Pancreas (tissue), 10 donors: ENCODE measurements around the gene CNOT2. TPM values are rescaled to one million over a fixed set of nuclear protein-coding genes. Genes with fewer than 3 reads are reported as not detected.

Experiments used
- ATAC-seq, 4 donors: fragments of 200-7000 bp; cut with Tn5 transposase; one replicate each; pipeline versions ENCODE4 v1.8.0 to v1.9.1; 2020; ENCODE audit warnings: mild to moderate bottlenecking in 4 of 4, moderate library complexity in 4 of 4
- DNase-seq, 6 donors: peaks; one replicate each; pipeline ENCODE4 v3.0.0-alpha.2; 2020
- FAIRE-seq: peaks from 2 replicates; lab custom pipeline; 2012; peaks lifted over from hg19 to GRCh38; lab: Jason Lieb, UNC
- H3K27ac ChIP-seq, 4 donors: fragments of 200-600 bp; sonication (generic); 1 replicate in 3 of 4; 2 replicates in 1 of 4; pipeline versions ENCODE4 v1.5.0 to v1.8.0; 2020
- H3K27me3 ChIP-seq, 4 donors: fragments of 200-600 bp; one replicate each; pipeline ENCODE4 v1.8.0; 2021
- H3K36me3 ChIP-seq, 3 donors: fragments of 200-600 bp; sonication (generic) in 1 of 3; one replicate each; pipeline versions ENCODE4 v1.5.0 to v1.8.0; 2020 to 2021
- H3K4me1 ChIP-seq, 3 donors: fragments of 200-600 bp; one replicate each; pipeline ENCODE4 v1.8.0; 2021
- H3K4me3 ChIP-seq, 4 donors: fragments of 200-600 bp; sonication (generic) in 2 of 4; one replicate each; pipeline versions ENCODE4 v1.5.0 to v1.8.0; 2020 to 2021
- H3K9me3 ChIP-seq, 4 donors: fragments of 200-600 bp; one replicate each; pipeline ENCODE4 v1.8.0; 2021
- WGBS, 2 donors: extraction: QIAGEN DNeasy Blood & Tissue Kit; methylation state at CpG; one replicate each; pipeline ENCODE4 v1.1.7; 2013; 5-methylcytosine and 5-hydroxymethylcytosine counted together
- intact Hi-C, 3 donors: fragments of 100-400 bp; cut with DNase I; formaldehyde crosslinking; loops; one replicate each; pipeline versions ENCODE4 v1.11.1 to v1.14.2; 2022
- polyA plus RNA-seq, 2 donors: library from polyadenylated mRNA; stranded (reverse); fragments of 200-250 nt; gene quantifications; one replicate each; pipeline ENCODE4 v1.2.3, GENCODE V29; 2013
- total RNA-seq, 6 donors: library from RNA; stranded (reverse); fragmentation: NEBNext Ultra II Directional in 4 of 6; extraction: Animal tissue kit (Norgen Biotek cat#: 25700) in 4 of 6; gene quantifications; one replicate each; pipeline versions ENCODE4 v1.2.1 to v1.2.4, GENCODE V29; 2021 to 2023
- TF ChIP-seq, protein P1 (sequence below), 4 donors: fragments of 200-600 bp; sonication (generic) in 3 of 4; IDR thresholded peaks; one replicate each; pipeline versions ENCODE4 v1.5.0 to v1.8.0; 2021; ENCODE audit warnings: antibody characterized with exemption in 4 of 4
- donor health status: healthy with polysubstance abuse.
- donor health status: DM: no; HTN: no; CAD: no; lungs with moderate emphysema.
- donor health status: DM: no; HTN: no; CAD: no.
- donor health status: control.
- donor health status: control.
- donor health status: Bipolar disorder and iron deficiency.
- donor health status: DM: yes; HTN: yes; CAD: no.
- donor health status: DM: no; HTN: no; CAD: no.
- donor health status: DM: no; HTN: no; CAD: no.
- donor health status: DM: yes; HTN: yes; CAD: no.

The CNOT2 gene
- total and polyA plus RNA-seq, 8 donors = 15.0 to 44.0 (median 25.2) TPM

DNA sequence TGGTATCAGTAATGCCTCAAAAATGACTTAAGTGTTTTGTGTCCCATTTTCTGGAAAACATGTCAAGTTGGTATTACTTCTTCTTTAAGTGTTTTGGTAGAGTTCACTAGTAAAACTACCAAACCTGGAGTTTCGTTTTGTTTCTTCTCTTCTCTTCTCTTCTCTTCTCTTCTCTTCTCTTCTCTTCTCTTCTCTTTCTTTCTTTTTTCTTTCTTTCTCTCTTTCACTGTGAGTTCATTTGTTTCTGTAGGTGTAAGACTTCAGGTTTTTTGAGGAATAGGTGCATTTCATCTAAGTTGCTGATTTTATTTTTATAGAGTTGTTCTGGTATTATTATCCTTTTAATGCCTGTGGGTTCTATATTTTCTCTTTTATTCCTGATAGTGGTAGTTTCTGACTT is 21.9 kb downstream of the CNOT2 start:
- Histone ChIP-seq H3K4me3 (no peak overlapping the region), H3K27ac (no peak overlapping the region), H3K4me1 (peaks cover 6 to 15% (median 15%) of the 10 kb centered on the region in 3 donors), H3K36me3 (no peaks in the 10 kb centered on the region), H3K27me3 (no peaks in the 10 kb centered on the region), H3K9me3 (no peaks in the 10 kb centered on the region)
- DNase-seq = no peak
- intact Hi-C loops = no loop called here
- no peak for ATAC-seq
- FAIRE-seq = peak; percentile 39
- WGBS, 2 donors = 75 to 83% methylated on average over 1 of the region's 1 CpG
- TF ChIP-seq, protein P1, sequence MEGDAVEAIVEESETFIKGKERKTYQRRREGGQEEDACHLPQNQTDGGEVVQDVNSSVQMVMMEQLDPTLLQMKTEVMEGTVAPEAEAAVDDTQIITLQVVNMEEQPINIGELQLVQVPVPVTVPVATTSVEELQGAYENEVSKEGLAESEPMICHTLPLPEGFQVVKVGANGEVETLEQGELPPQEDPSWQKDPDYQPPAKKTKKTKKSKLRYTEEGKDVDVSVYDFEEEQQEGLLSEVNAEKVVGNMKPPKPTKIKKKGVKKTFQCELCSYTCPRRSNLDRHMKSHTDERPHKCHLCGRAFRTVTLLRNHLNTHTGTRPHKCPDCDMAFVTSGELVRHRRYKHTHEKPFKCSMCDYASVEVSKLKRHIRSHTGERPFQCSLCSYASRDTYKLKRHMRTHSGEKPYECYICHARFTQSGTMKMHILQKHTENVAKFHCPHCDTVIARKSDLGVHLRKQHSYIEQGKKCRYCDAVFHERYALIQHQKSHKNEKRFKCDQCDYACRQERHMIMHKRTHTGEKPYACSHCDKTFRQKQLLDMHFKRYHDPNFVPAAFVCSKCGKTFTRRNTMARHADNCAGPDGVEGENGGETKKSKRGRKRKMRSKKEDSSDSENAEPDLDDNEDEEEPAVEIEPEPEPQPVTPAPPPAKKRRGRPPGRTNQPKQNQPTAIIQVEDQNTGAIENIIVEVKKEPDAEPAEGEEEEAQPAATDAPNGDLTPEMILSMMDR (IDR thresholded peaks at IDR 0.05) = no peak

GRCh38 chr12:70267550-70267949 is 24.3 kb downstream of the CNOT2 start:
- ATAC-seq (no peak), FAIRE-seq (no peak), DNase-seq (no peak)
- no peak overlapping the region for H3K27ac ChIP-seq
- H3K4me3 ChIP-seq = no peak overlapping the region
- intact Hi-C loops = no loop called here
- H3K27me3 ChIP-seq = no peaks in the 10 kb centered on the region
- no peaks in the 10 kb centered on the region for H3K36me3 ChIP-seq
- WGBS, 2 donors = 89 to 93% methylated on average over 1 of the region's 1 CpG
- H3K9me3 ChIP-seq = no peaks in the 10 kb centered on the region
- TF ChIP-seq, protein P1 (IDR thresholded peaks at IDR 0.05) = no peak
- peaks cover 12 to 38% (median 35%) of the 10 kb centered on the region in 3 donors for H3K4me1 ChIP-seq

- Histone ChIP-seq H3K36me3 (no peaks in the 10 kb centered on the region), H3K27me3 (no peaks in the 10 kb centered on the region), H3K4me3 (no peak overlapping the region), H3K4me1 (peaks cover 13 to 44% (median 43%) of the 10 kb centered on the region in 3 donors), H3K9me3 (no peaks in the 10 kb centered on the region), H3K27ac (no peak overlapping the region)
- whole genome bisulfite sequencing, 2 donors = 21 to 22% methylated on average over 2 of the region's 2 CpGs
- ATAC-seq (no peak), FAIRE-seq (no peak), DNase-seq (no peak)
- TF ChIP-seq, protein P1 (IDR thresholded peaks at IDR 0.05) = no peak
- intact Hi-C loops = no loop called here
Observed at GRCh38 chr12:70268972-70269371, 25.7 kb downstream of the CNOT2 start.

GRCh38 chr12:70270108-70270507 is 26.9 kb downstream of the CNOT2 start:
- Histone ChIP-seq H3K27ac (peak overlapping the region in 2 of 4 donors; percentile 43 to 46), H3K36me3 (no peaks in the 10 kb centered on the region), H3K4me3 (no peak overlapping the region), H3K27me3 (no peaks in the 10 kb centered on the region), H3K9me3 (no peaks in the 10 kb centered on the region), H3K4me1 (peaks cover 17 to 51% (median 43%) of the 10 kb centered on the region in 3 donors)
- intact Hi-C loops = no loop called here
- ATAC-seq (peak; percentile 41 to 69 (median 62)), DNase-seq (no peak), FAIRE-seq (no peak)
- TF ChIP-seq, protein P1 (IDR thresholded peaks at IDR 0.05) = no peak
- WGBS, 2 donors = 0 to 10% methylated on average over 1 of the region's 1 CpG

DNA sequence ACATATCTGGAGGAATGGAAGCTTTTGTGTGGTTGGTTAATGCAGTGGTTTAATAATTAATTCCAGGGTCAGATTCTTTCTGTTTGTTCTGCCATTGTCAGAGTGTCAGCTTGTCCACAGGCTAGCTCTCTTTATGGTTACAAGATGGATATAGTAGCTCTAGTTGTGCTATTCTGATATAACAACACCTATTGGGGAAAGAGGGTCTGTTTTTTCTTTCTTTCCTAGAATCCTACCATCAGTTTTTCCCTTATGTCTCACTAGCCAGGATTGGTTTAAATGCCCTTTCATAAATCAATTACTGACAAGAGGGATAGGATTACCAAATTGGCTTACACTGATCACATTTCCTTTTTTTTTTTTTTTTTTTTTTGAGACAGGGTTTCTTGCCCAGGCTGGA is 27.8 kb downstream of the CNOT2 start:
- peaks cover 17 to 55% (median 43%) of the 10 kb centered on the region in 3 donors for H3K4me1 ChIP-seq
- no peaks in the 10 kb centered on the region for H3K9me3 ChIP-seq
- intact Hi-C loops = no loop called here
- no peak overlapping the region for H3K4me3 ChIP-seq
- no peaks in the 10 kb centered on the region for H3K36me3 ChIP-seq
- TF ChIP-seq, protein P1 (IDR thresholded peaks at IDR 0.05) = no peak
- peak overlapping the region in 2 of 4 donors; percentile 43 to 46 for H3K27ac ChIP-seq
- DNase-seq (no peak), FAIRE-seq (no peak), ATAC-seq (peak; percentile 82 to 91 (median 86))
- H3K27me3 ChIP-seq = no peaks in the 10 kb centered on the region
